NCI-H510A treated with DMSO at 0.1 percent for 48 hours (cell line): ENCODE data around the gene DHFR.
"Not testable (repeated sequence)": the region's sequence is repeated elsewhere in the genome, so short reads cannot be mapped to it uniquely, and the experiment has no call there.

Experiments used
- DNase-seq: peaks from one replicate; lab custom pipeline; 2025; lab: John Stamatoyannopoulos, UW

The DHFR gene

DNA sequence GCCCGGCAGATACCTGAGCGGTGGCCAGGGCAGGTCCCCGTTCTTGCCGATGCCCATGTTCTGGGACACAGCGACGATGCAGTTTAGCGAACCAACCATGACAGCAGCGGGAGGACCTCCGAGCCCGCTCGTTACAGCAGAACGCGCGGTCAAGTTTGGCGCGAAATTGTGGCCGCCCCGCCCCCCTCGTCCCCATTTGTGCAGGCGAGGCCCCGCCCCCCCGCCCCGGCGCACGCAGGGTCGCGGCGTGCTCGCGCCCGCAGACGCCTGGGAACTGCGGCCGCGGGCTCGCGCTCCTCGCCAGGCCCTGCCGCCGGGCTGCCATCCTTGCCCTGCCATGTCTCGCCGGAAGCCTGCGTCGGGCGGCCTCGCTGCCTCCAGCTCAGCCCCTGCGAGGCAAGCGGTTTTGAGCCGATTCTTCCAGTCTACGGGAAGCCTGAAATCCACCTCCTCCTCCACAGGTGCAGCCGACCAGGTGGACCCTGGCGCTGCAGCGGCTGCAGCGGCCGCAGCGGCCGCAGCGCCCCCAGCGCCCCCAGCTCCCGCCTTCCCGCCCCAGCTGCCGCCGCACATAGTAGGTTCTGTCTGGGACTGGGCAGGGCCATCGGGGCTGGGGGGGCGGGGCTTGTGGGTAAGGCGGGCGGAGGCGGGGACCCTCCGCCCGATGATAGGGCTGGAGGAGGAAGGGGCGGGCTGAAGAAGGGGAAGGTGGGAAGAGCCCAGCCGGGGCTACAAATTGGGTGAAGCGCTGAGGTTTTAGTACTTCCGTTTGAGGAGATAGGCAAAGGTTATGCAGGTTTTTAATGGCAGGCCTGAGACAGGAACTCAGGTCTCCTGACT is at the start of gene DHFR, which contains the start of gene MSH3:
Gene DHFR (minus strand): TSS at position 593 of the 840 bp plus-strand sequence. CDS start 494 bp downstream, at position 99.
Gene MSH3 (plus strand): TSS at position 262 of the 840 bp plus-strand sequence. CDS start 76 bp downstream, at position 338.
- peak; percentile 72 for DNase-seq

DNA sequence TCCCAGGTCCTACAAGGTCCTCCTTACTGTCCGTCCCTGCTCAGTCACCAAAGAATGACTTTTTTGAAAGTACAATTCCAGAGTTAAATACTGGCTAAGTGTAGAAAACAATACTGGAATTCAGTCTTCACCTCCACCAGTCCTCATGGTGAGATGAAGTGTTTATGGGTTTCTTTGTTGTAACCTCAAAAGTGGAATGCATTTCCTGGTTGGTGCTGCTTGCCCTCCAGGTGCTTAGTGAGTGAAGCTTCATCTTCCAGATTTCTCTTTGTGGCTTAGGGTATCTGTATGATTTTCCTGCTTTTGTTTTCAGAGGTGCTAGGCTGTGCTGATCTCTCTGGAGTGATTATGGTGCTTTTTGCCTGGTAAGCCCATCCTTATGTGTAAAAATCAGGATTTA is 49.4 kb upstream of the DHFR start:
- no peak for DNase-seq

DNA sequence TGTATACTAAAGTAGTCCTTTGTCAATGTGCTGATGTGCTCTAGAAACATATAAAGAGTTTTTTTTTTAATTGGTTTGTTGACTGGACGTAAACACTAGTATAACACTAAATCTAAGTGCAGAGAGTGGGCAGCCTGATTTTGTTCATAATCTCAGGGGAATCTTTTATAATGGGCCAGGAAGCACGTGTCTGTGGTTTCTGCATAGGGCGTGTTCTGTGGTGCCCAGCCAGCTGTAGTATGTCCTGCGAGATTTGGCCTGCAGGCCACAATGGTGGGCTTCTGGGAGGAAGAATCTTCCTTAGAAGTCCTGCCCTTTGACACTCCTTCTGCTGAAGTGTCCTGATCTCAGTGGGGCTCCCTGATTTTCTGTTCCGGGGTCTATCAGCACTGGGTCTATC is 49.0 kb upstream of the DHFR start:
- DNase-seq = no peak

DNA sequence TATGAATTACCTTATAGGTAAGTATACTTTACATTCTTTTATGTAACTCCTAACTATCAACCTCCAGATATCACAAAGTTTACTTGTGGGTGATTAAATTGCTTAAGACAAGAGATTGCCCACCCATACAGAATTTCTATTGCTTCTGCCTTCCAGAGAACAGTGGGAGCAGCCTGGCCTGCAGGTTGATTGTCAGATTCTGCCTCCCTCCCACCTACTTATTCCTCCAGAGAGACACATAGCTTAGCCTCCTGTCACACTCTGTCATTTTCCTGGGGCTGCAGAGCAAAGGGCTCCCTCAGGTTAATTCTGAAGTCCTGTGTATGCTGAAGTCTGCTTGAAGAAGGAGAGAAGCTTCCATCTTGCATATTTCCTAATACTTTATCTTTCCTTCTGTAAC is 48.5 kb upstream of the DHFR start:
- DNase-seq = no peak

DNA sequence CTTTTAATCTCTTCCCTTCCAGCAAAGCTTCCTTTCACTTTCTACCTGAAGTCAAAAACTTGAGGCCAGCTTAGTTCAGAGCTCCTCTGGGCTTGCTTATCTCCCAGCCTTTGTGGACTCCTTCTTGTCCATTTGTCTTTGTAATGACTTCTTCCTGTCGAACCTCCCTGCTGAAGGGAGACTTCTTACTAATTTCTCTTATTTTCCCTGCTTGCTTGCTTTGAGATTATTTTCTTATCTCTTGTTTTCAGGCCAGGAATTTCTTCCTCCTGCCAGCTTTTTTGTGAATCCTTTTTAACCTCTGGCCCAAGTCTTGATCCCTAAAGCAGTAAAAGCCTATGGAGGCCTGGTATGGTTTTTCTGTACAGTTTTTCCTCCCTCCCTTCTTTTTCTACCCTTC is 46.8 kb upstream of the DHFR start:
- DNase-seq = no peak

DNA sequence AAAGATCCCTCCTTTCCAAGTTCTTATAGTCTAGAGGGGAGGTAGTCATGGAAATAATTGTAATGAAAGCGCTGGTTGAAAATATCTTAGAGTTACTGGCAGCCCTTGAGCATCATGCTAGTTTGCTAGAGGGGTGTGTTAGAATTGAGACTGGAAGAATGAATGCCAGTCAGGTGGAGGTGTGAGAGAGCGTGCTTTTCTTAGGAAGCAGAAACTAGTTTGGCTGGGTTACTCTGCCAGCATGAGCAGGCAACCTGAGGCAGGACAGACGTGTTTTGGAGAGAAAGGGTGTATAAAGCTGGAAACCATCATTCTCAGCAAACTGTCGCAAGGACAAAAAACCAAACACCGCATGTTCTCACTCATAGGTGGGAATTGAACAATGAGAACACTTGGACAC is 43.6 kb upstream of the DHFR start:
- DNase-seq = no peak

DNA sequence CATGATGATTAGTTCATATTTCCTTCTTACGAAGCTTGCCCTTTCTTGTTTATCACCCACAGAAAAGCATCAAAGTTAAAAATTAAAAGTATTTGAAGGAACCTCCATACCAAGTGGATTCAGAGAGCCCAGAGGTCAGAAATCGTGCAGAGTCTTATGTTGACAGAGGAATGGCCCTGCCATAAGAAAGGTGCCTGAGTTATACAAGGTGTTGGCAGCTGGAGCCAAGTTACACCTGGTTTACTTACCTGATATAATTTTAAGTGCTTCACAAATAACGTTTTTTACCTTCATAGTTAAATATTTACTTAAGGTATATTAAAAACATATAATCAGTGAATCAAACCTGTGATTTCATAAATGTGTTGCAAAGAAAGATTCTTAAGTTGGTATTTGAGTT is 42.3 kb upstream of the DHFR start:
- no peak for DNase-seq

DNA sequence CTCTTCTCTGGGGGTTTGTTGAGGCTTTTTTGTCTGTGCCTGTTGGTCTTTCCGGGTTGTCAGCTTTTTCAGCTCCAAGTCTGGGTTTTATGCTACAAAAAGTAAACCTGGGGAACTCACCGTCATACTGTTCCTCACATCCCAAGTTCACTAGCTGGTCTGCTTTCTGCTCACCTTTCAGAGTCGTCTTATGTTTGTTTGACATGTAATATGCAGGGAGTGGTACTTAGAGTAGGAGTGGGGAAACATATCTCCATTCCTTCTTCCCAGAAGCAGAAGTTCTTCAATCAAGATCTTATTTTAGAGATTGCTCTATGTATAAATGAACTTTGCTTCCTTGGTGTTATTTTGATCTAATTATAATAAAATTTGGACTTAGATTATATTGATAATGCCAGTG is 41.7 kb upstream of the DHFR start:
- DNase-seq = no peak

DNA sequence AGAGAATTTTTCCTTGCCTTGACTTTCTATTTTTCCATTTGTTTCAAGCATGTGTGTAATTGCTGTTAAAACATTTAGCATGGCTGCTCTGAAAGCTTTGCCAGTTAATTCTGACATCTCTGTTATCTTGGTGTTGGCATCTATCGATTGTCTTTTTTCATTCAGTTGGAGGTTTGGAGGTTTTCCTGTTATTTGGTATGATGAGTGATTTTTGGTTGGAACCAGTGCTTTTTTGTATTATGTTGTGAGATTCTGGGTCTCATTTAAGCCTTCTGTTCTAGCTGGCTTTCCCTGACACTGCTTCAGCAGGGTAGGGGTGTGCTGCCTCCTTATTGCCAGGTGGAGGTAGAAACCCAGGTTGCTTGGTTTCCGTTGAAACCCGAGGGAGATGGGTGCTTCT is 40.9 kb upstream of the DHFR start:
- DNase-seq = no peak

DNA sequence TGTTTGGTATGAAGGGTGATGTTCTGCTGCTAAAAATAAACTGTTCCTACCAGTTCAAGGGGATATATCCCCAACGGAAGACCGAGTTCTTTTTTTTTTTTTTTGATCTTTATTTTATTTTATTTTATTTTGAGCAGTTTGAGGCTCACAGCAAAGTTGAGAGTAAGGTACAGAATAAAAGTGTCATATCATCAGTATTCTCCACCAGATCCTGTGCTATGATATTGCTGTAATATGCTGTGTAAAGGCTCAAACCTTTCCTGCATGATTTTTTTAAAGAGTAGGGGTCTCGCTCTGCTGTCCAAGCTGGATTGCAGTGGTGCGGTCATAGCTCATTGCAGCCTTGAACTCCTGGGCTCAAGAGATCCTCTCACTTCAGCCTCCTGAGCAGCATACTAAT is 34.8 kb upstream of the DHFR start:
- DNase-seq = no peak

DNA sequence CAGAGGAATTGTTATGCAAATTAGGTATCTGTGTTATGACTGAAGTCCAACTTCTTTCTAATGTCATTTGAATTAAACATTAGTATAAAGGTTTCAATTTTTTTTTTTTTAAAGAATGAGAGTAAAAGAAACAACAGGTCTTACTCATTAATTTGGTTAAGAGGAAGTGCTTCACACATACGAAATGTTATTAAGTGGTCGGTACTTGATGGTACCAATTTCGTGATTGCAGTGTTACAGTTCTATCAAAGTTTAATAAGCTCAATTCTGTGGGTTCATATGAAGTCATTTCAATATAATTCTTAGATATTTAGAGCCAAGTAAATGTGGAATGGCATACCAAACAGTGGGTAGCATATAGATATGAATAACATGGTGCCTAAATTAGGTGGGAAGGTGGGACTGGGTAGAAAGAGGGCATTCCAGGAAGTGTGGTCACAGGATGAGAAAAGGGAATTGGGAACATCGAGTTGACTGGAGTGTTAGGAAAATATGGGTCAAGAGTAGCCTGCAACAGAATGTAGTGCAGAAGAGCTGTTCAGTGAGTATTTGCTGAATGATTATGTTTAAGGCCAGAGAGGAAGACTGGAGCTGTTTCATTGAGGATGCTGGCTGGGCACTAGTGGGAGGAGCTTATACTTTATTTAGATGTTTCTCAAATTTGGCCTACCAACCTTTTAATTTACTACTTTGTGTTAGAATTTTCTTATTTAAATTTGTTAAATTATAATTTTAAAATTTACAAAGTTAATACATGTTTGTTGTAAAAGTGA is 34.1 kb upstream of the DHFR start:
- no peak for DNase-seq

DNA sequence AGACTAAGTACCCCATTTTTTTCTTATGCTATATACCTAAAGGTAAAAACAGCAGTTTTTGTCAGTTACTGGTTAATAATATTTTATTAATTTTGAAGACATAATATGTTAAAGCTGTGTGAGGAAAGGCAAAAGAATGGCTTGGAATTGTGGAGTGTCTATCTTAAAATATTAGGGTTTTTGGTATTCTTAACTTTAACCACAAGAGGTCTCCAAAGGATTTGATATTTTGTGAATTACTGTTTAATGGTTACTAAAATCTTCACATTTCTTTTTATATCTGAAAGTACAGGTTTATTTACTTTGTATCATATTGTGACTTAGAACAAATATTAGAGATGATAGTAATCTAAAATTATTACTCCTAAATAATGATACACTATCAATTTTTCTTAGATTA is 32.0 kb upstream of the DHFR start:
- no peak for DNase-seq

DNA sequence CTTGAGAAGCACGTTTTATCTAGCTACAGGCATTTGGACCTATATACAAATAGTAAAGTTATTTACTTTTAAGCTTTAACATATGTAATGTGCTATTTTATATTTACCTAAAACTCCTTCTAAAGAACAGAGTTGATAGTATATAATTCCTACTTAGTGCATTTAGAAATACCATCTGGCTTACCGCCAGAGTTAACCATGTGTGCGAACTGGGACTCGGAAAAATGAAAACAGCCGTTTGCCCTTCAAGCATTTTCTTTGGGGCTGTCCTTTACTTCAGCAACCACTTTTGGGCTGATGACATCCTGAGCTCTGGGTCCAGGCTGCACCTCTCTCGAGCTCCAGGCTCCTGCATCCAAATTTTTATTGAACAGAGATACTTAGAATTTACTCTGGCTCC is 21.9 kb upstream of the DHFR start:
- DNase-seq = no peak

DNA sequence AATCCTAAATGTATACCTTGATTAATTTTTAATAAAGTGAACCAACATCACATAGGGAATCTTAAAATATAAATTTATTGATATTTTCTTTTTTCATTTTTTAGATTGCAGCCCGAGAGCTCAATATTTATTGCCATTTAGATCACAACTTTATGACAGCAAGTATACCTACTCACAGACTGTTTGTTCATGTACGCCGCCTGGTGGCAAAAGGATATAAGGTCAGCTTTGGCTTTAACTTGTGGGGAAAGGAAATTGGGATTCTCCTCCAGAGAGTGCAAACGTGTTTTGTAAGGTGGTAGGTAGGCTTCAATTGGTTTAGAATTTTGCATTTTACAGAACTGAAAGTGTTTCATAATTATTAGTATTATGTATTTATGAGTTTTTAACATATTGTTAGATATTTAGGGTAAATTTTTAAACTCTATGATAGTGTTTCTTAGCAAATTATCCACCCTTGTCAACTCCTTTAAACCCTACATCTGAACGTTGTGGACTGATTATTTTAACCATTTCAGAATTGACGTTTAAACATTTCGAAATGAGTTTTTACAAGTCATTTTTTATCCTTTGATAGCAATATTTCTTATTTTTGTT is 17.5 kb upstream of the DHFR start:
- DNase-seq = peak; percentile 64

DNA sequence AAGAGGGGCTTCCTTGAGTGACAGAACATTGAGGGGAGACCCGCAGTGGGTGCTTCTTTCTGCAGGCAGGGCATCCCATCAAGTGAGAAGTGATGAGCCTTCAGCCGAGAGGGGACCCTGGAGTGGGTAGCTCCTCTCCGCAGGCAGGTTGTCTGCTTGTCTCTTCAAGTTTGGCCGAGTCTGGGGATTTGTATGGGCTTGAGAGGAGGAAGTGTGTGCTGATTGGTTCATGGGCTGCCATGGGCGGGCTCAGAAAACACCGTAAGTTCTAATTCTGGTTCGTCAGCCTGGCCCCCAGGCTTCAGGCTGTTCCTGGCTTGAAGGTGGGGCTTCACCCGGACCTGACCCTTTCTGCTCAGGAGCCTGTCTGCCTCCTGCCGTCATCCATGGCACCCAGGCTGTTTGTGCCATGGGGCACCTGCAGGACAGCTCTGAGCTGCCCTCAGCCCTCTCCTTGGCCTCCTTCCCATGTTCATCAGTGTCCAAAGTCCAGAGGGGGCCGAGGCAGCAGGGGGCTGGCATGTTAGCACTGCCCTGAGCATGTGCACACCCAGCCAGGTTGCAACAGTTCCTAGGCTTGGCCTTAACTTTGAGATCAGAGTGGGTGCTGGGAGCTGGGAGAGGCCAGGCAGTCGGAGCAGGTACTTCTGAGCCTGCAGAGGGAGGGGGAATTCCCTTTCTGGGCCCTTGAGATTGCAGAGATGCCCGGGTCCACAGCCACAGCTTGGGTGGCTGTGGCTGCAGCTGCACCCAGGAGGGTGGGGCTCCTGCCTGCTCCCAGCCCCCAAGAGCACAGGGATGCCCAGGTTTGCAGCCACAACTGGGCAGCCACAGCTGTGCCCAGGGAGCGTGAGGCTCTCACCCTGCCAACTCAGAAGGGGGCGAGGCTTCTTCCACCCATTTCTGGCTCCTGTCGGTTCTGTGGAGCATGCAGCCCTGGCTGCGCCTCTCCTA is 13.5 kb upstream of the DHFR start:
- no peak for DNase-seq

DNA sequence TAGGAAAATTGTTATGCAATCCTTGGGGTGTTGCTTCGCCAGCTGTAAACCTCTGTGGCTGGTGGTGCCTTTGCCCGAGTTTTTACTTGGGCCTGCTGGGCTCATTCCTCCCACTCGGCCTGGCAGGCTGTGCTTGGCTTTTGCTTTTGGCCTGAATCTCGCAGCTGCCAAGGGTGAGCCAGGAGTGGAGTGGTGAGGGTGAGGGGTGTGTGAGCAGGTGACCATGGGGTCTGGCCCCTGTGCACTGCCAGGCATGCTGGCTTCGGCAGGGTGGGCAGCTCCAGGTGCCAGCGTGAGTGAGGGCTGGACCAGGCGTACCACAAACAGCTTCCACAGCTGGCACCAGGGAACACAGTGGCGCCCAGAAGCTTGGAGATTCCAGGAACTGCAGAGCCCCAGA is 12.6 kb upstream of the DHFR start:
- no peak for DNase-seq

DNA sequence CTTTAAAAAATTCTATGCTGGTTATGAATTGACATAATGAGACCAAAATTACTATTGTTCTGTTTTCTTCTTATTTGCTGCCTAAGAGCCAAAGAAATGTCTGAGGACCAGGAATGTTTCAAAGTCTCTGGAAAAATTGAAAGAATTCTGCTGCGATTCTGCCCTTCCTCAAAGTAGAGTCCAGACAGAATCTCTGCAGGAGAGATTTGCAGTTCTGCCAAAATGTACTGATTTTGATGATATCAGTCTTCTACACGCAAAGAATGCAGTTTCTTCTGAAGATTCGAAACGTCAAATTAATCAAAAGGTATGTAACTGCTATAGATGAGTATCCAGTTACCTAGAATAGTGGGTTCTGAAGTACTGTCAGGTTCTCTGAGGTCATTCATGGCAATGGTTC is 10.3 kb upstream of the DHFR start:
- no peak for DNase-seq

DNA sequence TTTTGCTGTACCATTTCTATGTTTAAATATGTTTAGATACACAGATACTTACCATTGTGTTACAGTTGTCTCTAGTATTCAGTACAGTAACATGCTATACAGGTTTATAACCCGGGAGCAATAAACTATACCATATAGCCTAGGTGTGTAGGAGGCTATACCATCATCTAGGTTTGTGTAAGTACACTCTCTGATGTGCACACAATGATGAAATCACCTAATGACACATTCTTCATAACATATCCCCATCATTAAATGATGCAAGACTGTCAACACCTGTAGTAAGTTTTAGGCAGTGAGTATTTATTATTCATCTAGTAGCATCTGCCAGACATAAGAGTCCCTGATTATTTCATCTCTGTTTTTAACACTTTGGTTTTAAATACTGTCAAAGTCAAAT is 7.3 kb upstream of the DHFR start:
- DNase-seq = no peak

DNA sequence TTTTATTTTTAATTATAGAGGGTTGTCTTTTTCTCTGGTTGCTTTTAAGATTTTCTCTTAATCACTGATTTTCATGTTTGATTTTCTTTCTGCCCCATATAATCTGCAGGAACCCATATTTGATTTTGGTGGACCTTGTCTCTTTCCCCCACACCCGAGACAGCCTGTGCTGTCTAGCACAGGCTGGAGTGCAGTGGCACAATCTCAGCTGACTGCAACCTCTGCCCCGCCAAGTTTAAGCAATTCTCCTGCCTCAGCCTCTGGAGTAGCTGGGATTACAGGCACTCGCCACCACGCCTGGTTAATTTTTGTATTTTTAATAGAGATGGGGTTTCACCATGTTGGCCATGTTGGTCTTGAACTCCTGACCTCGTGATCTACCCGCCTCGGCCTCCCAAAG is 5.9 kb upstream of the DHFR start:
- not testable (repeated sequence) for DNase-seq

DNA sequence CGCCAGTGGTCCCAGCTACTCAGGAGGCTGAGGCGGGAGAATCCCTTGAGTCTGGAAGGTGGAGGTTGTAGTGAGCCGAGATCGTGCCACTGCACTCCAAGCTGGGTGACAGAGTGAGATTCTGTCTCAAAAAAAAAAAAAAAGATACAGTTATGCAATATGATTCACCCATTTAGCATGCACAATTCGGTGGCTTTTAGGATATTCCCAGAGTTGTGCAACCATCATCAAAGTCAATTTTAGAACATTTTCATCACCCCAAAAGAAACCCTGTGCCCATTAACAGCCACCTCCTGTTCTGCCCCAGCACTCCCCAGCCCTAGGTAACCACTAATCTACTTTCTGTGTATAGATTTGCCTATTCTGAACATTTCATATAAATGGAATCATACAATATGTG is 4.3 kb upstream of the DHFR start:
- DNase-seq = no peak

DNA sequence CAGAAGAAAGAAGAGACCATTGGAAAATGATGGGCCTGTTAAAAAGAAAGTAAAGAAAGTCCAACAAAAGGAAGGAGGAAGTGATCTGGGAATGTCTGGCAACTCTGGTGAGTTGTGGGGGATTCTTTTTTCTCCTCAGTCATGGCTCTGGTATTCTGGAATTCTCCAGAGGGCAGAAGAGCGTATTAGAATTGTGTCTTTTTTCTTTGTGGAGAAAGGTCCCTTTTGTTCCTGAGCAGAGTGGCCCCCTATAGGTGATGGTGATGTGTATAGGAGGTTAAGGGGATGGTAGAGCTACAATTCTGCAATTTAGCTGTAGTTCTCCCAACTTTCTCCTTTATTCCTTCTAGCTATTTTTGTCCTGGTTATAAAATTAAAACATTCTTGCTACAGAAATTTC is 1.6 kb upstream of the DHFR start:
- DNase-seq = no peak
